ENCODE measurements around the gene BBS1. TPM values are rescaled to one million over a fixed set of nuclear protein-coding genes. Genes with fewer than 3 reads are reported as not detected.

The BBS1 gene
- 29.5 and 32.9 TPM in 2 replicates for total RNA-seq
- polyA plus RNA-seq: 27.7 and 29.2 TPM in 2 replicates
- 23.1 and 26.5 TPM in 2 replicates for polyA plus RNA-seq (2011; cell fraction: cytosol; rRNA removed)
- polyA plus RNA-seq (2011; cell fraction: nucleus; rRNA removed): 80.0 and 81.9 TPM in 2 replicates
- polyA plus RNA-seq (2012): 19.8 and 21.7 TPM in 2 replicates
- 31.1 and 39.1 TPM in 2 replicates for polyA minus RNA-seq
- polyA minus RNA-seq (2011; cell fraction: cytosol; rRNA and poly(A)+ RNA removed): 16.5 TPM
- 35.9 and 46.6 TPM in 2 replicates for polyA minus RNA-seq (2011; cell fraction: nucleus; rRNA and poly(A)+ RNA removed)
- percentile 52 among the genes with signal in this experiment for Bru-seq, nascent RNA
- percentile 63 among the genes with signal in this experiment for BruChase-seq, experiment 1, labeled RNA remaining after a 6-hour chase
- percentile 56 among the genes with signal in this experiment for BruChase-seq, experiment 2, labeled RNA remaining after a 2-hour chase
- long read RNA-seq, transcript BBS1-201 (17 exons, 3,423 nt): major isoform, 6 of 32 reads
- long read RNA-seq, partial matches to known transcripts: 17 of 32 reads
- long read RNA-seq, other reads (novel, unspliced or antisense): 9 of 32 reads

DNA sequence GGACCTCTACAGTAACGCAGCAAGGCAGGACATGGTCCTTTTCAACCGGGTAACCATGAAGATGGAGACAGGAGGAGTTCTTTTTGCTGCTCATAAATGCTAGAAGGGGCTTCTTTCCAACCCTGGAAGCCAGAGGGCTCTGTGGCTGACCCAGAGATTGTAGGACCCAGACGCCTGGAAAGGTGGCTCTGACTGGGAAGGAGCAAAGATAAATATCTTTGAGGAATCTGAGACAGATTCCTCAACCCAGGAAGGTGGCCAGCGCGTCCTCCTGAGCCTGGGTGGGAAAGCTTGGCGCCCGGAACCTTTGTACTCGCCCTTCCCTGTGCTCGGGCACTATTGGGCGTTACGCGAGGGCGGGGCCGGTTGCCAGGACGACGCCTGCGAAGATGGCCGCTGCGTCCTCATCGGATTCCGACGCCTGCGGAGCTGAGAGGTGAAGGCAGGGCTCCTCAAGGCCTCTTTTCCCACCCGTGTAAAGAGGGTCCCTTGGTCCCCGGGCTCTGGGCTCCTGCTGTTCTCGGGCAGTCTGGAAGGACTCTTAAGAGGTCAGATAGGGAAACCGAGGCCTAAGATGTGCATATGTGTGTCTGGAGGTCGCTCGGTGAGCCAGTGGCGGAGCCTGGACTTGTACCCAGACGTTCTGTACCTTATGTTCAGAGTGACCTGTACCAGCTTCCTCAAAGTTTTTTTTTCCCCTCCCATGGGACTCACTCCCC, at the start of gene BBS1:
BBS1 (plus strand) TSS at position 365 of the 719 bp plus-strand sequence; CDS start at position 390, 25 bp downstream.
- Histone ChIP-seq H3K9me3 (replicated peaks; ENCODE audit: control insufficient read depth, insufficient read depth, low read length) (no peaks in the 10 kb centered on the region), H3K9ac (replicated peaks; ENCODE audit: extremely low read depth, insufficient read depth, low read length) (peak within 1 kb of the TSS; percentile 83), H3K36me3 (ENCODE audit: control insufficient read depth in 2 of 2, extremely low read depth in 1 of 2, insufficient read depth in 2 of 2, low read length in 2 of 2) (peaks cover 0 to 8% of the 10 kb centered on the region in 2 experiments), H3K4me3 (replicated peaks in 1 of 3; ENCODE audit: insufficient read depth in 1 of 3, low read depth in 1 of 3, low read length in 3 of 3) (peak within 1 kb of the TSS; percentile 56 to 91 (median 89)), H2AFZ (ENCODE audit: low read depth, low read length) (peak within 1 kb of the TSS; percentile 97), H3K79me2 (ENCODE audit: control insufficient read depth, insufficient read depth, low read length) (peaks cover 4% of the 10 kb centered on the region), H3K4me1 (ENCODE audit: control insufficient read depth, extremely low read depth, insufficient read depth, low read length) (peaks cover 5% of the 10 kb centered on the region), H3K27ac (ENCODE audit: insufficient read depth, low read depth, low read length) (peak within 1 kb of the TSS; percentile 34), H4K20me1 (replicated peaks; ENCODE audit: control insufficient read depth, extremely low read depth, insufficient read depth, low read length) (no peaks in the 10 kb centered on the region), H3K9me1 (replicated peaks; ENCODE audit: control insufficient read depth, extremely low read depth, insufficient read depth, low read length) (no peaks in the 10 kb centered on the region), H3K4me2 (ENCODE audit: insufficient read depth, low read length) (peak within 1 kb of the TSS; percentile 69), H3K27me3 (ENCODE audit: control insufficient read depth in 2 of 2, insufficient read depth in 2 of 2, low read length in 2 of 2) (no peaks in the 10 kb centered on the region)
- TF ChIP-seq MYC (IDR thresholded peaks at IDR 0.05; ENCODE audit: low read depth, low read length): no peak
- TF ChIP-seq GATA2 (IDR thresholded peaks at IDR 0.05; ENCODE audit: insufficient read depth, insufficient read length, low read depth, low read length): no peak
- TF ChIP-seq, protein P1, sequence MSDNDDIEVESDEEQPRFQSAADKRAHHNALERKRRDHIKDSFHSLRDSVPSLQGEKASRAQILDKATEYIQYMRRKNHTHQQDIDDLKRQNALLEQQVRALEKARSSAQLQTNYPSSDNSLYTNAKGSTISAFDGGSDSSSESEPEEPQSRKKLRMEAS (IDR thresholded peaks at IDR 0.05; ENCODE audit: insufficient read depth, insufficient read length): peak; percentile 51
- peak; percentile 82 for TF ChIP-seq POLR2A (IDR thresholded peaks at IDR 0.05; ENCODE audit: low read depth, low read length)
- TF ChIP-seq POLR2AphosphoS5 (IDR thresholded peaks at IDR 0.05; ENCODE audit: insufficient read depth, low read depth, low read length): peak; percentile 92
- TF ChIP-seq, protein P2, sequence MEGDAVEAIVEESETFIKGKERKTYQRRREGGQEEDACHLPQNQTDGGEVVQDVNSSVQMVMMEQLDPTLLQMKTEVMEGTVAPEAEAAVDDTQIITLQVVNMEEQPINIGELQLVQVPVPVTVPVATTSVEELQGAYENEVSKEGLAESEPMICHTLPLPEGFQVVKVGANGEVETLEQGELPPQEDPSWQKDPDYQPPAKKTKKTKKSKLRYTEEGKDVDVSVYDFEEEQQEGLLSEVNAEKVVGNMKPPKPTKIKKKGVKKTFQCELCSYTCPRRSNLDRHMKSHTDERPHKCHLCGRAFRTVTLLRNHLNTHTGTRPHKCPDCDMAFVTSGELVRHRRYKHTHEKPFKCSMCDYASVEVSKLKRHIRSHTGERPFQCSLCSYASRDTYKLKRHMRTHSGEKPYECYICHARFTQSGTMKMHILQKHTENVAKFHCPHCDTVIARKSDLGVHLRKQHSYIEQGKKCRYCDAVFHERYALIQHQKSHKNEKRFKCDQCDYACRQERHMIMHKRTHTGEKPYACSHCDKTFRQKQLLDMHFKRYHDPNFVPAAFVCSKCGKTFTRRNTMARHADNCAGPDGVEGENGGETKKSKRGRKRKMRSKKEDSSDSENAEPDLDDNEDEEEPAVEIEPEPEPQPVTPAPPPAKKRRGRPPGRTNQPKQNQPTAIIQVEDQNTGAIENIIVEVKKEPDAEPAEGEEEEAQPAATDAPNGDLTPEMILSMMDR (IDR thresholded peaks at IDR 0.05; ENCODE audit: extremely low read depth in 1 of 2, insufficient read depth in 1 of 2, low read depth in 1 of 2, low read length in 2 of 2): no peak
- TF ChIP-seq EZH2 (IDR thresholded peaks at IDR 0.05; ENCODE audit: borderline replicate concordance, low read depth, low read length, severe bottlenecking): no peak
- TF ChIP-seq FOS (IDR thresholded peaks at IDR 0.05; ENCODE audit: borderline replicate concordance, insufficient read depth, low read length): no peak
- no peak for TF ChIP-seq JUN (IDR thresholded peaks at IDR 0.05; ENCODE audit: borderline replicate concordance, insufficient read depth, insufficient read length, low read depth)
- FAIRE-seq (peak; percentile 80), DNase-seq (ENCODE audit: low read depth, low spot score) (peak; percentile 84)
- intact Hi-C loops (cut with micrococcal nuclease): loop anchor here (1.0 to 2.0 kb wide), 3 partner anchors 30 to 44 kb away; partner anchors contain the start of genes DPP3 and PELI3
- POLR2A ChIA-PET: interaction anchor here (0.6 to 0.9 kb wide), 3 partner anchors 32 to 58 kb away, joined by 3 read pairs; partner anchors contain the start of gene ZDHHC24
- CTCF ChIA-PET: interaction anchor here (1.0 to 1.9 kb wide), 4 partner anchors 17 to 168 kb away, joined by 3 to 7 read pairs (median 3); partner anchors contain the start of gene PELI3
- dilution Hi-C loops (cut with MboI; ENCODE audit: extremely low pct_ligation_motif_present, low sequenced_read_pairs): no loop called here
- BruUV-seq (replicated peaks): no TSS peak

Data from endothelial cell of umbilical vein (primary cell).